GM21360 (cell line): ENCODE results near the gene ZFP1.
"Not testable (repeated sequence)": the region's sequence is repeated elsewhere in the genome, so short reads cannot be mapped to it uniquely, and the experiment has no call there.

Source experiments
- ATAC-seq: cut with Tn5 transposase; IDR thresholded peaks from one replicate; pipeline ENCODE4 v1.9.1; 2021; ENCODE audit warnings: mild to moderate bottlenecking, moderate library complexity; ENCODE audit not compliant: unreplicated experiment

The ZFP1 gene

GRCh38 chr16:75203096-75203495 is 54.8 kb downstream of the ZFP1 start:
- ATAC-seq: no peak

- no peak for ATAC-seq
These were observed 55.5 kb downstream of the ZFP1 start for GRCh38 chr16:75203667-75204409.

- no peak for ATAC-seq
These were observed 56.1 kb downstream of the ZFP1 start for GRCh38 chr16:75204410-75204758.

GRCh38 chr16:75204905-75205304 is 56.6 kb downstream of the ZFP1 start:
- ATAC-seq: not testable (repeated sequence)

- ATAC-seq: not testable (repeated sequence)
These were observed 57.1 kb downstream of the ZFP1 start for GRCh38 chr16:75205438-75205837.

- peak; percentile 25 for ATAC-seq
These were observed 57.8 kb downstream of the ZFP1 start for GRCh38 chr16:75205961-75206748.

- ATAC-seq: peak; percentile 49
These were observed 58.6 kb downstream of the ZFP1 start, which contains the start of gene CTRB2 for GRCh38 chr16:75206749-75207451. Gene CTRB2 (minus strand): TSS chr16:75207161. CDS start chr16:75207141, 20 bp downstream.

GRCh38 chr16:75207831-75208230 is 59.5 kb downstream of the ZFP1 start:
- ATAC-seq: no peak

GRCh38 chr16:75208242-75208825 is 60.0 kb downstream of the ZFP1 start:
- no peak for ATAC-seq

GRCh38 chr16:75208861-75209505 is 60.7 kb downstream of the ZFP1 start:
- ATAC-seq: no peak

GRCh38 chr16:75209514-75209913 is 61.2 kb downstream of the ZFP1 start:
- ATAC-seq: not testable (repeated sequence)

GRCh38 chr16:75209944-75210343 is 61.6 kb downstream of the ZFP1 start:
- no peak for ATAC-seq

GRCh38 chr16:75211286-75211685 is 63.0 kb downstream of the ZFP1 start:
- ATAC-seq: not testable (repeated sequence)

- ATAC-seq: no peak
These were observed 67.8 kb downstream of the ZFP1 start for GRCh38 chr16:75216127-75216526.

GRCh38 chr16:75216576-75216975 is 68.3 kb downstream of the ZFP1 start:
- ATAC-seq: no peak

GRCh38 chr16:75217389-75217851 is 69.1 kb downstream of the ZFP1 start:
- ATAC-seq: no peak

GRCh38 chr16:75218256-75219076 is 70.1 kb downstream of the ZFP1 start, which contains the start of gene CTRB1:
Gene CTRB1 (plus strand): TSS chr16:75218988. CDS start chr16:75219008, 20 bp downstream.
- peak; percentile 48 for ATAC-seq

- ATAC-seq: no peak
These were observed 70.8 kb downstream of the ZFP1 start for GRCh38 chr16:75219088-75219487.

GRCh38 chr16:75219838-75220237 is 71.5 kb downstream of the ZFP1 start:
- peak; percentile 57 for ATAC-seq
